Coronary artery (tissue), 2 donors: ENCODE data around the gene TP53TG3D.
"Not testable (repeated sequence)": the region's sequence is repeated elsewhere in the genome, so short reads cannot be mapped to it uniquely, and the experiment has no call there.

Experiments used
- DNase-seq: peaks from one replicate; pipeline ENCODE4 v3.0.0-alpha.2; 2017; ENCODE audit warnings: low spot score
- H3K27ac ChIP-seq, 2 donors: fragments of 200-600 bp; sonication (generic); one replicate each; pipeline ENCODE4 v1.5.1; 2016 to 2019
- H3K4me3 ChIP-seq: fragments of 200-600 bp; sonication (generic); 2 replicates; pipeline ENCODE4 v1.5.1; 2016; ENCODE audit warnings: mild to moderate bottlenecking, moderate library complexity

Gene TP53TG3D, protein sequence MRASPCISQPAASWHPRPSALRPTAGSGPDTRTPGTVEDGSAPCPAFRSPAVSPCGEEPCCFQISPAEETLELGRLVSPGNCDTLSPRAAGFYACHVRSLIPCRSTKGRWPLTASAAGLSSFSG

DNA sequence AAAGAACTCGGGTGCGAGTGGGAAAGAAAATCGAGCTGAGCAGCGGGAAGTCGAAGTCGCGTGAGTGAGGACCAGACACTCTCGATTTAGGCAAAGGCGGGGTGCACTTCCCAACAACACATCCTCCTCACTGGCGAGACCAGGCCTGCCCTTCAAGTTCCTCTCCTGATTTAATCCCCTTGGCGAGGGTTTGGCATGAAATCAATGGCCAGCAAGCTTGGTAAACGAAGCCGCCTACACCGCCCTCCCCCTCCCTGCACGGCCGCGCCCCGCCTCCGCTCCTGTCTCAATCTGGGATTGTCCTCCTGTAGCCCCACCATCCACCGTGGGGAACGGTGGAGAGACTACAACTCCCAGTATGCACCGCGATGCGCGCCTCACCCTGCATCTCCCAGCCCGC, at the start of gene TP53TG3D:
TP53TG3D (plus strand) TSS at position 301 of the 400 bp plus-strand sequence; CDS start at position 369, 68 bp downstream.
- H3K27ac ChIP-seq, H3K4me3 ChIP-seq, DNase-seq: not testable (repeated sequence)

DNA sequence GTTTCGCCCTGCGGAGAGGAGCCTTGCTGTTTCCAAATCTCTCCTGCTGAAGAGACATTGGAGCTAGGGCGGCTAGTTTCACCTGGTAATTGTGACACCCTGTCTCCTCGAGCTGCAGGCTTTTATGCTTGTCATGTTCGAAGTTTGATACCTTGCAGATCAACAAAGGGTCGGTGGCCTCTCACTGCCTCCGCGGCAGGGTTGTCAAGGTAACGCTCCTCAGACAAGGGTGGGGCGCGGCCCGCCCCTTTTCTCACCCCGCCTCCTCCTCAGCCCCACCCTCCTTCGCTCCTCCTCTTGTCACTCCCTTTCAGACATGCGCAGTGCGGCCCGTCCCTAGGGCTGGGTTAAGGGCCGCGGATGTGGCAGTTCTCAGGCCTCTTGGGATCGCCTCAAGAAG, 421 bp downstream of the TP53TG3D start:
- not testable (repeated sequence) for DNase-seq, H3K4me3 ChIP-seq, H3K27ac ChIP-seq

DNA sequence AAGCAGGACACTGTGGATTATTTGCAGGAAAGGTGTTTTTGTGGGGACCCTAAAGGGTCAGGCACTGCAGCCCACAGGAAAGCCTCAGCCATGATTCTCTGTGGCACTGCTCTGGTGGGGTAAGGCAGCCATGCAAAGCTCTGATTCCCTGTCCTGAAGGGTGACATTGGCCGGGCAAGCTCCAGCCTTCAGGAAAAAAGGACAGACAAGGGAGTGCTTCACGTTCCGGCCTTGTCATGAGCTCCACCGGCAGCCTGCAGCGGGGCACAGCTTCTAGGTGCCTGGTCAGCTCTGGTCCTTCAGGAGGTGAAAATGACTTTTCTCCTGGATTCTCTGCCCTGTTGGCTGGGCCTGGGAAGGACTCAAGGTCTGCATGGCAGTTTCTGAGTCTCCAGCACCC, 8.4 kb downstream of the TP53TG3D start:
- H3K4me3 ChIP-seq, H3K27ac ChIP-seq: not testable (repeated sequence)
- DNase-seq, result peak; percentile 28

DNA sequence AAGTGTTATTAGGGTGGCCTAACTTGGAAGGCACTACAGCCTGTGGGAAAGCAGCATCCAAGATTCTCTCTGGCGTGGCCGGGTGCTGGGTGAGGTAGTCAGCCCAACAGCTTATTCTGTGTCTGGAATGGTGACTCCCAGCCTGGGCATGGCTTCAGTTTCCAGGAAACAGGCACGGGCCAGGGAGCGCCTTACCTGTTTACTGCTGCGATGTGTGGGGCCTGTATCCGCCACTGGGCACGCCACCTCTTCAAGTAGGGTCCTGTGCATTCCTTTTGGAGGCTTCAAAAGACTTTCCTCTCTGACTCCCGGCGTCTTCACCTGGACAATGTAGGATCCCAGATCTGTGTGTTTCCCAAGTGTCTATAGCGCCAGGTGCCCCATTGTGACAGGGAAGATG, 10.5 kb downstream of the TP53TG3D start:
- DNase-seq, H3K27ac ChIP-seq, H3K4me3 ChIP-seq: not testable (repeated sequence)

DNA sequence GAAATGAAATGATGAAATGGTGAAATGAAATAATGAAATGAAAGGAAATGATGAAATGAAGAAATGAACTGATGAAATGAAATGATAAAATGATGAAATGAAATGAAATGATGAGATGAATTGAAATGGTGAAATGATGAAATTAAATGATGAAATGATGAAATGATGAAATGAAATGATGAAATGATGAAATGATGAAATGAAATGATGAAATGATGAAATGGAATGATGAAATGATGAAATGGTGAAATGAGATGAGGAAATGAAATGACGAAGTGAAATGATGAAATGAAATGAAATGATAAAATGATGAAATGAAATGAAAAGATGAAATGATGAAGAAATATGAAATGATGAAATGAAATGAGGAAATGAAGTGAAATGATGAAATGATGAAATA, 28.8 kb downstream of the TP53TG3D start:
- DNase-seq, H3K27ac ChIP-seq, H3K4me3 ChIP-seq: not testable (repeated sequence)

DNA sequence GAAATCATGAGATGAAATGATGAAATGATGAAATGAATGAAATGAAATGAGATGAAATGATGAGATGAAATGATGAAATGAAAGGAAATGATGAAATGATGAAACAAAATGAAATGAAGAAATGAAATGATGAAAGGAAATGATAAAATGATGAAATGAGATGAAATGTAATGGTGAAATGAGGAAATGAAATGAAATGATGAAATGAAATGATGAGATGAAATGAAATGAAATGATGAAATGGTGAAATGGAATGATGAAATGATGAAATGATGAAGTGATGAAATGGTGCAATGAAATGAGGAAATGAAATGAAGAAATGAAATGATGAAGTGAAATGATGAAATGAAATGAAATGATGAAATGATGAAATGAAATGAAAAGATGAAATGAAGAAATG, 29.9 kb downstream of the TP53TG3D start:
- DNase-seq, H3K27ac ChIP-seq, H3K4me3 ChIP-seq: not testable (repeated sequence)

DNA sequence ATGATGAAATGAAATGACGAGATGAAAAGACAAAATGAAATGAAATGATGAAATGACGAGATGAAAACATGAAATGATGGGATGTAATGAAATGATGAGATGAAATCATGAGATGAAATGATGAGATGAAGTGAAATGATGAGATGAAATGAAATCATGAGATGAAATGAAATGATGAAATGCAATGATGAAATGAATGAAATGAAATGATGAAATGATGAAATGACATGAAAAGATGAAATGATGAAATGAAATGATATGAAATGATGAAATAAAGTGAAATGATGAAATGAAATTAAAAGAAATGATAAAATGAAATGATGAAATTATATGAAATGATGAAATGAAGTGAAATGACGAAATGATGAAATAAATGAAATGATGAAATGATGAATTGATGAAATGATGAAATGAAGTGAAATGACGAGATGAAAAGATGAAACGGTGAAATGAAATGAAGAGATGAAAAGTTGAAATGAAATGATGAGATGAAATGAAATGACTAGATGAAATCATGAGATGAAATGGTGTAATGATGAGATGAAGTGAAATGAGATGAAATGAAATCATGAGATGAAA, 30.9 kb downstream of the TP53TG3D start:
- DNase-seq, H3K27ac ChIP-seq, H3K4me3 ChIP-seq: not testable (repeated sequence)

DNA sequence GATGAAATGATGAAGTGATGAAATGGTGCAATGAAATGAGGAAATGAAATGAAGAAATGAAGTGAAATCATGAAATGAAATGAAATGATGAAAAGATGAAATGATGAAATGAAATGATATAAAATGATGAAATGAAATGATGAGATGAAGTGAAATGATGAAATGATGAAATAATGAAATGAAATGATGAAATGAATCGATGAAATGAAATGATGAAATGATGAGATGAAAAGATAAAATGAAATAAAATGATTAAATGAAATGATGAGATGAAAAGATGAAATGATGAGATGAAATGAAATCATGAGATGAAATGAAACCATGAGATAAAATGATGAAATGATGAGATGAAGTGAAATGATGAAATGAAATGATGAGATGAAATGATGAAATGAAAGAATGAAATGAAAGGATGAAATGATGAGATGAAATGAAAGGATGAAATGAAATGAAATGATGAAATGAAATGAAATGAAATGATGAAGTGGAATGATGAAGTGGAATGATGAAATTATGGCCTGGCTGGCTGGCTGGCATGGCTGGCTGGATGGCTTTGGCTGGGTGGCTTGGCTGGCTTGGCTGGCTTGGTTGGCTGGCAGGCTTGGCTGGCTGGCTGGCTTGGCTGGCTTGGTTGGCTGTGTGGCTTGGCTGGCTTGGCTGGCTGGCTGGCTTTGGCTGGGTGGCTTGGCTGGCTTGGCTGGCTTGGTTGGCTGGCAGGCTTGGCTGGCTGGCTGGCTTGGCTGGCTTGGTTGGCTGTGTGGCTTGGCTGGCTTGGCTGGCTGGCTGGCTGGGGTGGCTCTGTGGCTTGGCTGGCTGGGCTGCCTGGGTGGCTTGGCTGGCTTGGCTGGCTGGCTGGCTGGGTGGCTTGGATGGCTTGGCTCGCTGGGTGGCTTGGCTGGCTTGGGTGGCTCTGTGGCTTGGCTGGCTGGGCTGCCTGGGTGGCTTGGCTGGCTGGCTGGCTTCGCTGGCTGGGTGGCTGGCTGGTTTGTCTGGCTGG, 32.0 kb downstream of the TP53TG3D start:
- DNase-seq, H3K27ac ChIP-seq, H3K4me3 ChIP-seq: not testable (repeated sequence)

DNA sequence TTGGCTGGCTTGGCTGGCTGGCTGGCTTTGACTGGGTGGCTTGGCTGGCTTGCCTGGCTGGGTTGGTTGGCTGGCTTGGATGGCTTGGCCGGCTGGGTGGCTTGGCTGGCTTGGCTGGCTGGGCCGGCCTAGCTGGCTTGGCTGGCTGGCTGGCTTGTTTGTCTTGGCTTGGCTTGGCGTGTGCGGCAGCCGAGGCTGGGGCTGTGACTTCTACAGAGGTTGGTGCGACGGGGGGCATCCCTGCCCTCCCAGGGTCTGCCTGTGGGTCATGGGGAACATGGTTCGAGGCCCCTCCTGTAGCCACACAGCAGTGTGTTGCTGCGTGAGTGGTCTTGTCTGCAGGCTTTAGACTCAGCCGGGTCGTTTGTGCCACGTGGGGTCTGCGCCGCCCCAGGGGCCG, 33.1 kb downstream of the TP53TG3D start:
- peak; percentile 22 for DNase-seq
- not testable (repeated sequence) for H3K27ac ChIP-seq

DNA sequence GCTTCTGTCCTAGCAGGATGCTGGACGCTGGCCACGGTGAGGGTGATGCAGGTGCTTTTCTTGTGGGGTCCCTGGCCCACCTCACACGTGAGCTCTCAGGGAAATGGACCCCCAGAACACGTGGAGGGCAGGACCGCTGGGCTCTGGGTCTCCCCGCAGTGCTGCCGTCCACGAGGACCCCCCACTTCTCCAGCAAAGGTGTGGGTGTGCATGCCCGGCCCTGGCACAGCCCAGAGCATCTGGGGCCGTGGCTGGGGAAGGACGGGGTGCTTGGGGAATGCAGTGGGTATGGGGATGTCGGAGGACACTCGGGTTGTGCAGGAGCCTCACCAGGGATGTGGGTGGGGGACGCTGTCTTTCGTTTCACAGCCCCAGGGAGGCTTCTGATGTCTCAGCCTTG, 34.7 kb downstream of the TP53TG3D start:
- DNase-seq, H3K4me3 ChIP-seq: not testable (repeated sequence)

More for the DNA sequence above, 33.1 kb downstream of the TP53TG3D start:
- H3K4me3 ChIP-seq, result not testable (repeated sequence)

DNA sequence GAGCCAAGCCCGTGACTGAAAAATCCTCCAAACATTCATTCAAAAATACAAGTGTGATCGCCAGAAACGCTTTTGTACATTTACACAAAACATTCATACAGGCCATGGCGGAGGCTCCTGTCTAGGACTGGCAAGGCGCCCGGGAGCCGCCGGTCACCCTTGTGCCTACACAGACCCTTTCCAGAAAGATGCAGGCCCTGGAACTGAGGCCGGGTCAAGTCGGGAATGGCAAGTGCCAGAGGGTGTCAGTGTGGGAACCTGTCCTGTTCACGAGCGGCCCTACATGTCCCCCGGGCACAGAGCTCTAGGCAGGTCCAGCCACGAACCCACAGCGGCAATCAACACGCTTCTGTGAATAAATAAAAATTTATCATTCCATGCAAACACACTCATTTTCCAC, 36.1 kb downstream of the TP53TG3D start:
- H3K4me3 ChIP-seq, H3K27ac ChIP-seq: not testable (repeated sequence)
- peak; percentile 12 for DNase-seq

More for the DNA sequence above, 34.7 kb downstream of the TP53TG3D start:
- not testable (repeated sequence) for H3K27ac ChIP-seq

DNA sequence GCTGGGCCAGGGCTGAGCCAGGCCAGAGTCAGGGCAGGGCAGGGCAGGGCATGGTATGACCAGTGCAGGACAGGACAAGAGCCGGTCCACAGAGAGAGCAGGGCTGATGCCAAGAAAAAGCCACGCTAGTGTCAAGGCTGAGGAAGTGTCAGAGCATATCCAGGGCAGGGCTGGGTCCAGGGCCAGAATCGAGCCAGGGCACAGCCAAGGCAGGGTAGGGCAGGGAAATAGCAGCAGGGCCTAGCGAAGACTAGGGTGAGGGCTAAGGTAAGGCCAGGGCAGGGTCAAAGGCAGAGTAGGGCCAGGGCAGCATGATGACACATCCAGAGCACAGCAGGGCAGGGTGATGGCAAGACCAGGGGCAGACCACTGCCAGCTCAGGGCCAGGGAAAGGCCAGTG, 49.7 kb downstream of the TP53TG3D start:
- H3K4me3 ChIP-seq, DNase-seq, H3K27ac ChIP-seq: not testable (repeated sequence)
